H9 (cell line): Measurements from ENCODE around the gene WDSUB1. TPM values are rescaled to one million over a fixed set of nuclear protein-coding genes. Genes with fewer than 3 reads are reported as not detected.

ENCODE experiments used
- DNase-seq: peaks from one replicate; pipeline ENCODE4 v3.0.0-alpha.2; 2017
- H2AFZ ChIP-seq: one replicate; pipeline ENCODE4 v1.6.1; 2013; ENCODE audit warnings: mild to moderate bottlenecking, low read length, control low read depth, moderate library complexity
- H2AK5ac ChIP-seq: 2 replicates; pipeline ENCODE4 v1.6.1; 2013; ENCODE audit warnings: low read length, control low read depth, mixed read lengths; ENCODE audit not compliant: insufficient read length
- H2BK120ac ChIP-seq: one replicate; pipeline ENCODE4 v1.6.1; 2013; ENCODE audit warnings: low read depth, mild to moderate bottlenecking, low read length, control low read depth, inconsistent platforms; ENCODE audit not compliant: poor library complexity, severe bottlenecking
- H2BK12ac ChIP-seq: 2 replicates; pipeline ENCODE4 v1.6.1; 2013; ENCODE audit warnings: low read length, control low read depth, mixed read lengths, low read depth; ENCODE audit not compliant: insufficient read length
- H2BK15ac ChIP-seq: 2 replicates; pipeline ENCODE4 v1.6.1; 2013; ENCODE audit warnings: low read depth, low read length, control low read depth
- H2BK20ac ChIP-seq: one replicate; pipeline ENCODE4 v1.6.1; 2013; ENCODE audit warnings: low read depth, mild to moderate bottlenecking, low read length, control low read depth, inconsistent platforms; ENCODE audit not compliant: poor library complexity, severe bottlenecking
- H2BK5ac ChIP-seq: 2 replicates; pipeline ENCODE4 v1.6.1; 2013; ENCODE audit warnings: low read length, control low read depth, mixed read lengths; ENCODE audit not compliant: insufficient read length
- H3K14ac ChIP-seq: 2 replicates; pipeline ENCODE4 v1.6.1; 2013; ENCODE audit warnings: low read length, control low read depth; ENCODE audit not compliant: insufficient read depth
- H3K18ac ChIP-seq: 2 replicates; pipeline ENCODE4 v1.6.1; 2013; ENCODE audit warnings: low read depth, mild to moderate bottlenecking, mixed read lengths, low read length, control low read depth; ENCODE audit not compliant: insufficient read length
- H3K23ac ChIP-seq: 2 replicates; pipeline ENCODE4 v1.6.1; 2013; ENCODE audit warnings: low read length, control low read depth, mixed read lengths, low read depth; ENCODE audit not compliant: insufficient read length
- H3K23me2 ChIP-seq: 2 replicates; pipeline ENCODE4 v1.6.1; 2013; ENCODE audit warnings: low read depth, mild to moderate bottlenecking, mixed read lengths, low read length, control low read depth; ENCODE audit not compliant: insufficient read length, poor library complexity, severe bottlenecking
- H3K27ac ChIP-seq: 2 replicates; pipeline ENCODE4 v1.5.1; 2013; ENCODE audit warnings: low read length, control low read depth, mixed read lengths, low read depth; ENCODE audit not compliant: insufficient read length
- H3K27me3 ChIP-seq: 2 replicates; pipeline ENCODE4 v1.6.1; 2013; ENCODE audit warnings: low read length, control low read depth, inconsistent platforms; ENCODE audit not compliant: insufficient read depth
- H3K4ac ChIP-seq: 2 replicates; pipeline ENCODE4 v1.6.1; 2013; ENCODE audit warnings: low read depth, mild to moderate bottlenecking, control low read depth, inconsistent platforms, low read length, moderate library complexity
- H3K4me1 ChIP-seq: 2 replicates; pipeline ENCODE4 v1.6.1; 2013; ENCODE audit warnings: low read length, control low read depth, inconsistent platforms; ENCODE audit not compliant: insufficient read depth
- H3K4me2 ChIP-seq: 2 replicates; pipeline ENCODE4 v1.6.1; 2013; ENCODE audit warnings: low read length, control low read depth, mixed read lengths; ENCODE audit not compliant: insufficient read length, insufficient read depth
- H3K56ac ChIP-seq: 2 replicates; pipeline ENCODE4 v1.6.1; 2013; ENCODE audit warnings: low read depth, mild to moderate bottlenecking, mixed read lengths, low read length, control low read depth; ENCODE audit not compliant: insufficient read length
- H3K79me1 ChIP-seq: 2 replicates; pipeline ENCODE4 v1.6.1; 2013; ENCODE audit warnings: low read depth, mild to moderate bottlenecking, moderate library complexity, low read length, control low read depth, inconsistent platforms; ENCODE audit not compliant: insufficient read depth, poor library complexity, severe bottlenecking
- H3K79me2 ChIP-seq: 2 replicates; pipeline ENCODE4 v1.6.1; 2013; ENCODE audit warnings: low read length, control low read depth, inconsistent platforms; ENCODE audit not compliant: insufficient read depth
- H3K9ac ChIP-seq: 2 replicates; pipeline ENCODE4 v1.6.1; 2013; ENCODE audit warnings: low read length, control low read depth, mixed read lengths; ENCODE audit not compliant: insufficient read length; ENCODE audit errors: extremely low read depth
- H3K9me3 ChIP-seq: one replicate; pipeline ENCODE4 v1.6.1; 2013; ENCODE audit warnings: low read depth, low read length, inconsistent platforms; ENCODE audit not compliant: control insufficient read depth
- H3T11ph ChIP-seq: one replicate; pipeline ENCODE4 v1.6.1; 2013; ENCODE audit warnings: mild to moderate bottlenecking, low read length, control low read depth, inconsistent platforms
- H4K20me1 ChIP-seq: one replicate; pipeline ENCODE4 v1.6.1; 2013; ENCODE audit not compliant: control insufficient read depth, insufficient read length, insufficient read depth
- H4K5ac ChIP-seq: 2 replicates; pipeline ENCODE4 v1.6.1; 2013; ENCODE audit warnings: low read depth, mild to moderate bottlenecking, mixed read lengths, low read length, control low read depth; ENCODE audit not compliant: insufficient read length
- H4K8ac ChIP-seq: replicated peaks from 2 replicates; pipeline ENCODE4 v1.6.1; 2013; ENCODE audit warnings: low read length, control low read depth, mixed read lengths, low read depth; ENCODE audit not compliant: insufficient read length
- H4K91ac ChIP-seq: 2 replicates; pipeline ENCODE4 v1.6.1; 2013; ENCODE audit warnings: low read depth, mild to moderate bottlenecking, moderate library complexity, mixed read lengths, low read length, control low read depth; ENCODE audit not compliant: insufficient read length
- H3K27ac Mint-ChIP-seq, 3 experiments: 2 replicates in 2 of 3; 3 replicates in 1 of 3; pipeline ENCODE4 v1.8.0; 2020 to 2021; ENCODE audit warnings: mixed read lengths in 3 of 3, mild to moderate bottlenecking in 1 of 3, moderate library complexity in 1 of 3
- H3K27me3 Mint-ChIP-seq: 2 replicates; pipeline ENCODE4 v1.8.0; 2021; ENCODE audit warnings: low read depth, mild to moderate bottlenecking, moderate library complexity, mixed read lengths
- H3K36me3 Mint-ChIP-seq, 3 experiments: 2 replicates in 2 of 3; 3 replicates in 1 of 3; pipeline ENCODE4 v1.8.0; 2020 to 2021; ENCODE audit warnings: low read depth in 3 of 3, mixed read lengths in 3 of 3; ENCODE audit not compliant: insufficient read depth in 1 of 3
- H3K4me1 Mint-ChIP-seq, 2 experiments: 2 replicates each; pipeline ENCODE4 v1.8.0; 2020; ENCODE audit warnings: mixed read lengths in 2 of 2
- H3K4me3 Mint-ChIP-seq, 2 experiments: 2 replicates in 1 of 2; 3 replicates in 1 of 2; pipeline ENCODE4 v1.8.0; 2020 to 2021; ENCODE audit warnings: mild to moderate bottlenecking in 2 of 2, mixed read lengths in 2 of 2, moderate library complexity in 1 of 2
- H3K9me3 Mint-ChIP-seq, 2 experiments: 2 replicates in 1 of 2; 3 replicates in 1 of 2; pipeline ENCODE4 v1.8.0; 2020; ENCODE audit warnings: mild to moderate bottlenecking in 2 of 2, mixed read lengths in 2 of 2, moderate library complexity in 1 of 2
- CTCF ChIP-seq: fragments of 200-600 bp; sonication (generic); conservative IDR thresholded peaks from 3 replicates; pipeline ENCODE4 v1.8.0; 2021; ENCODE audit warnings: antibody characterized with exemption, mild to moderate bottlenecking
- WGBS: extraction: QIAGEN DNeasy Blood & Tissue Kit; methylation state at CpG from one replicate; pipeline ENCODE4 v1.1.7; 2013; ENCODE audit warnings: missing lambda C conversion rate, low lambda C conversion rate, mixed read lengths; ENCODE audit not compliant: insufficient read length; ENCODE audit errors: extremely low coverage; 5-methylcytosine and 5-hydroxymethylcytosine counted together
- total RNA-seq: library from RNA; stranded (reverse); gene quantifications from 2 replicates; pipeline ENCODE4 v1.2.1, GENCODE V29; 2021

WDSUB1 gene
- total RNA-seq, 1 experiment from 2014 or later, result 5.5 TPM

- Histone ChIP-seq H3K9ac (no peak overlapping the region), H3K9me3 (no peaks in the 10 kb centered on the region), H3T11ph (no peak overlapping the region), H3K14ac (no peak overlapping the region), H3K56ac (no peak overlapping the region), H4K5ac (no peak overlapping the region), H4K8ac (no peak overlapping the region), H2AFZ (no peak overlapping the region), H4K20me1 (no peaks in the 10 kb centered on the region), H2BK20ac (no peak overlapping the region), H3K79me2 (no peaks in the 10 kb centered on the region), H2BK15ac (no peak overlapping the region), H2BK120ac (no peak overlapping the region), H2BK5ac (no peak overlapping the region), H3K4me1 (no peaks in the 10 kb centered on the region), H3K27ac (no peak overlapping the region), H3K4me2 (no peak overlapping the region), H3K23me2 (no peaks in the 10 kb centered on the region), H3K18ac (no peak overlapping the region), H2BK12ac (no peak overlapping the region), H3K23ac (no peak overlapping the region), H3K79me1 (no peaks in the 10 kb centered on the region), H3K4ac (no peak overlapping the region), H3K27me3 (no peaks in the 10 kb centered on the region), H4K91ac (no peak overlapping the region), H2AK5ac (no peak overlapping the region)
- no peaks in the 10 kb centered on the region for H3K27me3 Mint-ChIP-seq
- H3K27ac Mint-ChIP-seq, result peak overlapping the region in 2 of 3 experiments; percentile 4 to 62; a peak in 3 of 7 replicates
- H3K4me3 Mint-ChIP-seq, result no peak overlapping the region
- H3K4me1 Mint-ChIP-seq, result peaks cover 5% of the 10 kb centered on the region in 2 experiments; a peak in 3 of 4 replicates
- no peaks in the 10 kb centered on the region for H3K9me3 Mint-ChIP-seq
- DNase-seq, result no peak
- no CpG with 5 or more reads among the region's 5 CpGs for WGBS
- H3K36me3 Mint-ChIP-seq, result peaks cover 3 to 4% (median 4%) of the 10 kb centered on the region in 3 experiments; a peak in 4 of 7 replicates
- no peak for TF ChIP-seq CTCF
Measured at GRCh38 chr2:159272156-159272555, 14.3 kb downstream of the WDSUB1 start.
